ENCODE data around the gene HNMT.

- TF ChIP-seq CTCF (IDR thresholded peaks at IDR 0.05), result no peak
- TF ChIP-seq POLR2A (IDR thresholded peaks at IDR 0.05), result no peak
- no peak for TF ChIP-seq EP300 (IDR thresholded peaks at IDR 0.05)
- TF ChIP-seq POLR2AphosphoS5 (IDR thresholded peaks at IDR 0.05), result no peak
Observed at GRCh38 chr2:138016351-138017087, 52.2 kb downstream of the HNMT start.

Measured in gastroesophageal sphincter (tissue), 3 donors.